ENCODE data around the gene CLEC14A. TPM values are rescaled to one million over a fixed set of nuclear protein-coding genes. Genes with fewer than 3 reads are reported as not detected.

The CLEC14A gene
- total RNA-seq, 2 experiments from 2014 or later = not detected

- CTCF ChIA-PET (ENCODE audit: unreplicated experiment) = no interaction called here
- POLR2A ChIA-PET = no interaction called here
- Histone ChIP-seq H3K79me2 (ENCODE audit: insufficient read depth, low read depth, low read length) (no peaks in the 10 kb centered on the region), H2AFZ (ENCODE audit: low read length) (no peak overlapping the region), H3K4me1 (ENCODE audit: insufficient read depth, low read length, poor library complexity, severe bottlenecking) (no peaks in the 10 kb centered on the region), H3K27ac (ENCODE audit: low read depth, low read length, poor library complexity, severe bottlenecking) (no peak overlapping the region), H3K4me3 (ENCODE audit: low read depth, low read length, poor library complexity, severe bottlenecking) (no peak overlapping the region), H3K4me2 (ENCODE audit: low read length) (no peak overlapping the region), H3K36me3 (ENCODE audit: insufficient read depth, low read length) (no peaks in the 10 kb centered on the region), H3K9me3 (ENCODE audit: low read length) (0 out of 2 replicates have a peak, but pooled peaks cover 5% of the 10 kb centered on the region), H4K20me1 (ENCODE audit: insufficient read depth, low read length) (no peaks in the 10 kb centered on the region), H3K9me2 (ENCODE audit: insufficient read depth, low read length) (no peaks in the 10 kb centered on the region)
- intact Hi-C loops (cut with micrococcal nuclease; ENCODE audit: unreplicated experiment) = no loop called here
- no peak for TF ChIP-seq CTCF (conservative IDR thresholded peaks at IDR 0.05; ENCODE audit: low read length)
- no peak for TF ChIP-seq EZH2phosphoT487 (IDR thresholded peaks at IDR 0.05; ENCODE audit: borderline replicate concordance, low read depth, low read length)
- no peak for DNase-seq (ENCODE audit: low spot score)
- BruUV-seq (replicated peaks) = no TSS peak
These were observed 30.6 kb upstream of the CLEC14A start for GRCh38 chr14:38286452-38286851.

DNA sequence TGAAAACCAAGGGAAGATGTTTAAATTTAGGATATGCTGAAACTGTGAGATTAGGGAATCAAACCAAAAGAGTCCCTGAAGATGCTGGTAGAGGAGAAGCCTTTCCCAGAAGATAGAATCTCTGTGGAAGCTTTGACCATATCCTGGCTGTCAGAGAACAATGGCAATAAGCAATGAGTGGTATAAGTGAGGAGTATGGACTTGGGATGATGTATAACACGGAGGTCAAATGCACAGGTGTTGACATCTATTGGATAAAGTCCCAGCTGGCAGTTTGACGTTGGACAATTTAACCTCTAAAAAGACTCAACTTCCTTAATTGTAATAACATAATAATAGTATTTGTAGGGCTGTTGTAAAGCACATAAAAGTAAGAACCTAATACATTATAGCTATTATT is 30.1 kb upstream of the CLEC14A start:
- CTCF ChIA-PET (ENCODE audit: unreplicated experiment) = no interaction called here
- no TSS peak for BruUV-seq (replicated peaks)

DNA sequence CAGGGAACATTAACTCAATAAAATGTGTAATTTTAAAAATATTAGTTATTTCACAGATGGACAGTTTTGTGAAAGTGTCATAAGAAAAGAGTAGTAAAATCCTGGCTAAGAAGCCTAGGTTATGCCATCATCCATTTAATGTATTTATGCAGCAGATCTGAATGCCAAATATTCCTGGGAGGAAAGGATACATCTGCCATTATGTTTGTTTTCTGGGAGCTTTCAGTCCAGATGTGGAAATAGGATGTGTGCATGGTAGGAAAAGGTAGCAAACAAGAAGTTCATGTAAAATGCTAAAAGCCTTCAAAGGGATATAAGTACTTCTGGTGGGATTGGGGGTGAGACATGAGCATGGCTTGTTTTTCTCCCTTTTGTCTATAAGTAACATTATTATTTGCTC is 27.0 kb upstream of the CLEC14A start:
- H4K20me1 ChIP-seq (ENCODE audit: insufficient read depth, low read length) = no peaks in the 10 kb centered on the region
- H3K36me3 ChIP-seq (ENCODE audit: insufficient read depth, low read length) = no peaks in the 10 kb centered on the region
- no peaks in the 10 kb centered on the region for H3K4me1 ChIP-seq (ENCODE audit: insufficient read depth, low read length, poor library complexity, severe bottlenecking)
- no peak overlapping the region for H3K4me3 ChIP-seq (ENCODE audit: low read depth, low read length, poor library complexity, severe bottlenecking)
- 0 out of 2 replicates have a peak, but pooled peaks cover 5% of the 10 kb centered on the region for H3K9me3 ChIP-seq (ENCODE audit: low read length)
- no peaks in the 10 kb centered on the region for H3K79me2 ChIP-seq (ENCODE audit: insufficient read depth, low read depth, low read length)
- no peak overlapping the region for H3K4me2 ChIP-seq (ENCODE audit: low read length)
- POLR2A ChIA-PET = no interaction called here
- H3K27ac ChIP-seq (ENCODE audit: low read depth, low read length, poor library complexity, severe bottlenecking) = no peak overlapping the region
- TF ChIP-seq CTCF (conservative IDR thresholded peaks at IDR 0.05; ENCODE audit: low read length) = no peak
- no peak for TF ChIP-seq EZH2phosphoT487 (IDR thresholded peaks at IDR 0.05; ENCODE audit: borderline replicate concordance, low read depth, low read length)
- H2AFZ ChIP-seq (ENCODE audit: low read length) = no peak overlapping the region
- intact Hi-C loops (cut with micrococcal nuclease; ENCODE audit: unreplicated experiment) = no loop called here
- CTCF ChIA-PET (ENCODE audit: unreplicated experiment) = no interaction called here
- no peaks in the 10 kb centered on the region for H3K9me2 ChIP-seq (ENCODE audit: insufficient read depth, low read length)
- no peak for DNase-seq (ENCODE audit: low spot score)
- no TSS peak for BruUV-seq (replicated peaks)

More for the DNA sequence above, 30.1 kb upstream of the CLEC14A start:
- Histone ChIP-seq H3K79me2 (ENCODE audit: insufficient read depth, low read depth, low read length) (no peaks in the 10 kb centered on the region), H3K4me3 (ENCODE audit: low read depth, low read length, poor library complexity, severe bottlenecking) (no peak overlapping the region), H3K4me1 (ENCODE audit: insufficient read depth, low read length, poor library complexity, severe bottlenecking) (no peaks in the 10 kb centered on the region), H3K36me3 (ENCODE audit: insufficient read depth, low read length) (no peaks in the 10 kb centered on the region), H3K9me3 (ENCODE audit: low read length) (0 out of 2 replicates have a peak, but pooled peaks cover 5% of the 10 kb centered on the region), H3K27ac (ENCODE audit: low read depth, low read length, poor library complexity, severe bottlenecking) (no peak overlapping the region), H3K9me2 (ENCODE audit: insufficient read depth, low read length) (no peaks in the 10 kb centered on the region), H4K20me1 (ENCODE audit: insufficient read depth, low read length) (no peaks in the 10 kb centered on the region), H3K4me2 (ENCODE audit: low read length) (no peak overlapping the region), H2AFZ (ENCODE audit: low read length) (no peak overlapping the region)
- POLR2A ChIA-PET = no interaction called here
- no peak for TF ChIP-seq CTCF (conservative IDR thresholded peaks at IDR 0.05; ENCODE audit: low read length)
- TF ChIP-seq EZH2phosphoT487 (IDR thresholded peaks at IDR 0.05; ENCODE audit: borderline replicate concordance, low read depth, low read length) = no peak
- no peak for DNase-seq (ENCODE audit: low spot score)
- intact Hi-C loops (cut with micrococcal nuclease; ENCODE audit: unreplicated experiment) = no loop called here

Measured in OCI-LY7 (cell line).